IPS-NIHi7 (cell line): ENCODE data around the gene C10orf67.
"Not testable (repeated sequence)": the region's sequence is repeated elsewhere in the genome, so short reads cannot be mapped to it uniquely, and the experiment has no call there.

Source experiments
- DNase-seq: peaks from one replicate; pipeline ENCODE4 v3.0.0; 2012; ENCODE audit warnings: mixed read lengths; ENCODE audit errors: extremely low spot score

Gene C10orf67

GRCh38 chr10:23362069-23362830, 17.7 kb upstream of the C10orf67 start:
- no peak for DNase-seq

DNA sequence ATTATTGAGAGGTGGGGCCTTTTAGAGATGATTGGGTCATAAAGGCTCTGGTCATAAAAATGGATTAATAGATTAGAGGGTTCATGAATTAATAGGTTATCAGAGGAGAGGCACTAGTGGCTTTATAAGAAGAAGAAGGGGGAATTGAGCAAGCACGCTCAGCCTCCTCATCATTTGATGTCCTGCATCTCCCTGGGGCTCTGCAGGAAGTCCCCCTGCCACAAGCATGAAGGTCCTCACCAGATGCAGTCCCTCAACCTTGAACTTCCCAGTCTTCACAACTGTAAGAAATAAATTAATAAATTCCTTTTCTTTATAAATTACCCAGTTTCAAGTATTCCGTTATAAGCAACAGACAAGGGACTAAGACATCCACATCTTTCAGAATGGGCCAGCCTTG, 17.1 kb upstream of the C10orf67 start:
- no peak for DNase-seq

GRCh38 chr10:23359692-23360380, 15.2 kb upstream of the C10orf67 start:
- DNase-seq = no peak

DNA sequence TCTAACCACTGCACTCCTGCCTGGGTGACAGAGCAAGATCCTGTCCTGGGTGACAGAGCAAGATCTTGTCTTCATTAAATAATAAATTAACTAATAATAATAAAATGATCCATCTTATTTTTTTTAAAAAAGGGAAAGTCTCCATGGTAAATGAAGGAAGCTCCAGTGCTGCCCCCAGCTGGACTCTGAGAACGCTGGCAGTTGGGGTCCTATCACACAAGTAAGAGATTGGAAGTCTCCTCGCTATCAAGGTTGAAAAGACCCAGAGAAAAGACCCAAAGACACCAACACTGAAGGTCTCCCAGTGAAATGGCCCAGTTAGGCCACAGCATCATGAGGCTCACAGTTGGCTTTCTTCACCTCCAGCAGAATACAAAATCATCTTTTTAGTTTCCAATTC, 13.8 kb upstream of the C10orf67 start:
- DNase-seq = peak; percentile 45

GRCh38 chr10:23354630-23355279, 10.2 kb upstream of the C10orf67 start:
- DNase-seq = no peak

DNA sequence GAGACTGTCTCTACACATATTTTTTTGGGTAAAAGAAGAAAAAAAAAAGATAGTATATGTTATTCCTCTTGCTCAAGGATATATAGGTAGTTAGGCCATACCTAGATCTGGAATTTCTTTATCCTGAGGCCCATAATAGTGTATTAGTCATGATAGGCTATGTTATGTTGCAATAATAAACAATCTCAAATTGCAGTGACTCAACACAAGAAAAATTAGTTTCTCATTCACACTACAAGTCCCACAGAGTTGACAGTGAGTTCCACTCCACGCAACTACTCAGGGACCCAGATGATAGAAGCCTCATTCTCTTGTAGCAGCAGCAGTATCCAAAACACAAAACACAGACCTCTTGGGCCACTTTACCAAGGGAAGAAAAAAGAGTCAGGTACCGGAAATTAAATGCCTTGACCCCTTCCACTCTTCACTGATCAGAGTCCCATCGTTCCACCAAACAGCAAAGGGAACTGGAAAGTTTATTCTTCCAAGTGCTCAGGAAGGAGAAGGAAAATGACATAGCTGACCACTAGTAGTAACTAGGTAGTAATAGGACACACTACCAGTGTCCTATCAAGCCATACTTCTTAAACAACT, 7.4 kb upstream of the C10orf67 start:
- no peak for DNase-seq

DNA sequence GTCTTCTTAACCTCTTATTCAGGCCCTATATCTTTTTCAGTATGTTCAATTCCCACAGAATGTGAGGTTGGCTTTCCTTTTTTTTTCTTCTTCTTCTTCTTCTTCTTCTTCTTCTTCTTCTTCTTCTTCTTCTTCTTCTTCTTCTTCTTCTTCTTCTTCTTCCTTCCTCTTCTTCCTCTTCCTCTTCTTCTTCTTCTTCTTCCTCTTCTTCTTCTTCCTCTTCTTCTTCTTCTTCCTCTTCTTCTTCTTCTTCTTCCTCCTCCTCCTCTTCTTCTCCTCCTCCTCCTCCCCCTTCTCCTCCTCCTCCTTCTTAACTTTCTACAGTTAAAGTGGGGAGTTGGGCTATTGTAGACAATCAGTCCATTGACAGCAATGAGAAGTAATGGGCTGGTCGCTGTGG, 6.1 kb upstream of the C10orf67 start:
- not testable (repeated sequence) for DNase-seq

DNA sequence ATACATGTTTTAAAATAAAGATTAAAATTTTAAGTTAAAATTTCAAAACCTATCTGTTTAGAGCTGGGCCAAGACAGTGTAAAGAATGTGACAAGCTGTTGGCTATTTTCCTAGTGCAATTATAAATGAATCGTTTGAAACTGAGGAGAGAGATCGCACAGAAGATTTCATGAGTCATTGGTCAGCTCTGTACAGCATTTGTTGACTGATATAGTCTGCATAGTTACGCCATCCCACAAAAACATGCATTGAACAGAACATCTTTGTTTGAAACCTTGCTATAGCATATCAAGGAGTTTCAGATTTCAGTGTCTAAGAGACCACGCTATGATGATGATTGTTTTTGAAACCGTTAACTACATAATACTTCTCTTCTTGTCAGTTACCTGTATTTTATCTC, 1.3 kb upstream of the C10orf67 start:
- DNase-seq = no peak

- peak; percentile 74 for DNase-seq
Observed at GRCh38 chr10:23343591-23344240, 881 bp downstream of the C10orf67 start.

DNA sequence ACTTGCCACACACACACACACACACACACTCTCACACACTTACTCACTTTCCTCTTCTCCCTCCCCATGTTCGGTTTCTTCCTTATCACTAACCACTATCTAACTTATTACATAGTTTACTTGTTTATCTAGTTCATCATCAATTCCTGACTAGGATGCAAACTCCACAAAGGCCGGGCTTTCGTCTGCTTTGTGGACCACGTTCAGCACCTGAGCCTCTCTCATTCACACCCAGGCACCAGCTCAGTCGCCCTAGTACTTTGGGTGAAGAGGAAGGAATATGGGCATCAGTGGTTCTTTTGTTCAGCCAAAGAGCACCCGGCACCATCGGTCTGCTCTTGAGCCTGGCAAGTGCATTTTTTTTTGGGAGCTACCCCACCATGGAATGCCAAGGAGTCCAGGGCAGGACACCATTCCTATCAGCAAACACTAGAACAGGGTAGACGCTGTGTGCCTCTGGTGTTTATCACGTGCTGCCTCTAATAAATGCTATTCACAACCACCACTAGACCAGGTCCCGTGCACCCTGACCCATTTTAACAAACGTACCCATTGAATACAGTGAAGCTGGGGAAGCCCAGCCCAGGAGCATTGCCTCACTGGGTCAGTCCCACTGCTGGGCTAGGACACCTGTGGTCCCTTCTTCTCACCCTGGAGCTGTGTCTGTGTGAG, 2.2 kb downstream of the C10orf67 start:
- no peak for DNase-seq

DNA sequence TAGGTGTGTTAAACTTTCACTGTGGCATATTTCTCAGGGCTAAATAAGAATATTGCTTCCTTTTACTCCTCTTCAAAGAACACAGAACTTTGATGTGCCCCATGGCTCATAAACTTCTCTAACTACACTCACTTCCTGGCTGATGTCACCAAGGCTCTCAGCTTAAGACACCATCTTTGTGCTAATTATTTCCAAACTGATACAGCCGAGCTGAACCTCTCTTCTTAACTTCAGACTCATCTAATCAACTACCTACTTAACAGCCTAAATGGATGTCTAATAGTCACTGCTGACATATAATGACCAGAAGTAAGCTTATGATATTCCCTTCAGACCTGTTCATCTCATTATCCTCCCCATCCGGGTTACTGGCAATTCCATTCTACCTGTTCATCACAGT, 3.6 kb downstream of the C10orf67 start:
- DNase-seq = no peak

GRCh38 chr10:23340354-23340753, 4.2 kb downstream of the C10orf67 start:
- DNase-seq = no peak

DNA sequence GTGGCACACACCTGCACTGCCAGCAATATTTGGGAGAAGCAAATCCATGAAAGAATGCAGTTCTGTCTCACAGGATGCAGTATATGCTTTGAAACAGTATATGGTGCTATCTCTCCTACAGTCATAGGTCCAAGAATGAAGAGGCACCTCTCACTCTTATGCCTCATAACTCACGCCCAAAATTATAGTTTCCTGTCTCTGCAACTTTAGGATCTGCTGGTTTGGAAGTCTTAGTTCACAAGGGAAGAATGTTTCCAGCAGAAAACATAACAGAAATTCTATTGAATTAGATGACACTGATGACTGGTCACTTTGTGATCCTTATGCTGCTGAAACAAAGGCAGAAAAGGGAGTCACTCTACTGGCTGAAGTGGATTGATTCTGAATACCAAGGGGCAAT, 5.7 kb downstream of the C10orf67 start:
- no peak for DNase-seq

DNA sequence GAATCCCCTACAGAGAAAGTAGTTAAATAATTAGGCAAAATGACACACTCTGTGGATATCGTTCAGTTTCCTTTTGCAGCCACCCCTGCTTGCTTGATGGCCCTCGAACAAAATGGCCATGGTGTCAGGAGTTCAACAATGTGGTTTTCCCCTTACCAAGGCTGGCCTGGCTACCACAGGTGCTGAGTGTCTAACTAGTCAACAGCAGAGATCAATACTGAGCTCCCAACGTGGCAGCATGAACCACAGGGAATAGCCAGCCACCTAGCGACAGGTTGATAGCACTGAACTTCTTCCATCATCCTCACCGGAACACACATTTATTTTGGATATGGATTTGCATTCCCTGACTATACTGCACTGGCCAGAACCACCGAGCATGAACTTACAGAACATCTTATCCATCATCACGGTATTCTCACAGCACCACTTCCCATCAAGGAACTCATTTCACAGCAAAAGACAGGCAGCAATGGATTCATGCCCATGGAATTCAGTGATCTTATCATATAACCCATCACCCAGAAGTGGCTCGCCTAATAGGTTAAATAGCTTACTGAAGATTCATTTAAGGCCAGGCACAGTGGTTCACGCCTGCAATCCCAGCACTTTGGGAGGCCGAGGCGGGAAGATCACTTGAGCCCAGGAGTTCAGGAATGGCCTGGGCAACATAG, 6.3 kb downstream of the C10orf67 start:
- peak; percentile 41 for DNase-seq

- no peak for DNase-seq
Observed at GRCh38 chr10:23337616-23338015, 7.0 kb downstream of the C10orf67 start.

- DNase-seq = no peak
Observed at GRCh38 chr10:23331567-23332301, 12.9 kb downstream of the C10orf67 start.

DNA sequence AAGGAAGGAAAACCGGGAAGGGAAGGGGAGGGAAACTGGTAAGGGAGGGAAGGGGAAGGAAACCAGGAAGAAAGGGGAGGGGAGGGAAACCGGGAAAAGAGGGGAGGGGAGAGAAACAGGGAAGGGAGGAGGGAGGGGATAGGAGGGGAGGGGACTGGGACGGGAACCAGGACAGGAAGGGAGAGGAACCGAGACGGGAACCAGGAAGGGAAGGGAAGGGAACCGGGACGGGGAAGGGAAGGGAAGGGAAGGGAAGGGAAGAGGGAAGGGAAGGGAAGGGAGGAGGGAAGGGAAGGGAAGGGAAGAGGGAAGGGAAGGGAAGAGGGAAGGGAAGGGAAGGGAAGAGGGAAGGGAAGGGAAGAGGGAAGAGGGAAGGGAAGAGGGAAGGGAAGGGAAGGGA, 13.6 kb downstream of the C10orf67 start:
- DNase-seq = no peak

DNA sequence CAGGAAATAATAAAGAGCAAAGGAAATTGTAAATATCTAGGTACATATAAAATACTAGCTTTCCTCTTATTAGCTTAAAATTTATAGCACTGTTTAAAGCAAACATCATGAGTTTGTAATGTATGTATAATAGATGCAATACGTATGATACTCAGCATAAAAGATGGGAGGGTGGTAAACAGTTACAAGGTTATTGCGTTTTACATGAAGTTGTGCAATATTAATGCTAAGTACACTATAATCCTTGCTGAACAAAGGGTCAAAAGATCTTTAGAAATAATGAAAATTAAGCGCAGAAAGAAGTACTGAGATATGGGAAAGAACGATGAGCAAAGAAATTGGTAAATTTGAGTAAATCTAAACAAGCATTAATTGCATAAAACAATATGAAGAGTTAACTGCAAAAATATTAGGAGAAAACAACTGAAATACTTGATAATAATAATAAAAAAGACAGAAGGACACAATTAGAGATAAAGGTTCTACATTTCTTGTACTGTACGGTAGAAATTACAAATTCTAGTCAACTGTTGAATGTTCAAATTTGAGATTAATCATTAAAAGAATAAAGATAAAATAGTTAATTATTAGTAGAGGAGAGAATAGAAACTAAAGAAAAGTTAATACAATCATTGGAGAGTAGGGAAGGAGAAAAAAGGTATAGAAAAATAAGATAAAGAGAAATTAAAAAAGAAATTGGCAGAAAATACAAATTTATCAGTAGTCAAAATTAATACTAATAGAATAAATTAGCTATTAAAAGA, 17.9 kb downstream of the C10orf67 start:
- DNase-seq = no peak

GRCh38 chr10:23325132-23325531, 19.5 kb downstream of the C10orf67 start:
- DNase-seq = no peak
